ENCODE results near the gene ADGRL1. TPM values are rescaled to one million over a fixed set of nuclear protein-coding genes. Genes with fewer than 3 reads are reported as not detected.

Gene ADGRL1
- total and polyA plus RNA-seq, 8 donors = 6.0 to 24.5 (median 13.3) TPM

GRCh38 chr19:14135355-14135754, 70.6 kb downstream of the ADGRL1 start:
- peaks cover 20 to 50% (median 34%) of the 10 kb centered on the region in 4 donors for H3K4me1 ChIP-seq
- no peak for DNase-seq
- H3K9me3 ChIP-seq = no peaks in the 10 kb centered on the region
- H3K36me3 ChIP-seq = no peaks in the 10 kb centered on the region
- H3K4me3 ChIP-seq = peak overlapping the region in 2 of 4 donors; percentile 67 to 83
- TF ChIP-seq EP300 (IDR thresholded peaks at IDR 0.05) = no peak
- TF ChIP-seq POLR2AphosphoS5 (IDR thresholded peaks at IDR 0.05) = no peak
- no peak for TF ChIP-seq CTCF (IDR thresholded peaks at IDR 0.05)
- 19 to 28% (median 24%) methylated on average over 6 of the region's 6 CpGs for WGBS, 5 donors
- no peaks in the 10 kb centered on the region for H3K27me3 ChIP-seq
- no peak overlapping the region for H3K27ac ChIP-seq
- intact Hi-C loops (cut with DNase I; ENCODE audit: low total_unique reads) = no loop called here

- DNase-seq = no peak
- Histone ChIP-seq H3K4me1 (peaks cover 0 to 29% (median 2%) of the 10 kb centered on the region in 4 donors), H3K9me3 (no peaks in the 10 kb centered on the region), H3K27me3 (no peaks in the 10 kb centered on the region), H3K27ac (peak overlapping the region in 2 of 5 donors; percentile 43 to 59), H3K4me3 (no peak overlapping the region), H3K36me3 (no peaks in the 10 kb centered on the region)
- WGBS, 5 donors = 60 to 81% (median 70%) methylated on average over 4 of the region's 4 CpGs
- TF ChIP-seq POLR2AphosphoS5 (IDR thresholded peaks at IDR 0.05) = no peak
- TF ChIP-seq POLR2A (IDR thresholded peaks at IDR 0.05) = no peak
- no peak for TF ChIP-seq CTCF (IDR thresholded peaks at IDR 0.05)
- intact Hi-C loops (cut with DNase I; ENCODE audit: low total_unique reads) = no loop called here
These were observed 78.0 kb downstream of the ADGRL1 start for GRCh38 chr19:14127929-14128509.

- no peak for TF ChIP-seq POLR2AphosphoS5 (IDR thresholded peaks at IDR 0.05)
- no peak for TF ChIP-seq EP300 (IDR thresholded peaks at IDR 0.05)
- Histone ChIP-seq H3K27ac (peak overlapping the region in 2 of 5 donors; percentile 43 to 59), H3K9me3 (no peaks in the 10 kb centered on the region), H3K4me1 (peaks cover 0 to 29% (median 2%) of the 10 kb centered on the region in 4 donors), H3K4me3 (no peak overlapping the region), H3K27me3 (no peaks in the 10 kb centered on the region), H3K36me3 (no peaks in the 10 kb centered on the region)
- 88 to 92% (median 90%) methylated on average over 8 of the region's 8 CpGs for WGBS, 5 donors
- intact Hi-C loops (cut with DNase I; ENCODE audit: low total_unique reads) = no loop called here
- DNase-seq = peak in 1 of 2 donors; percentile 54
These were observed 78.8 kb downstream of the ADGRL1 start for GRCh38 chr19:14127176-14127575.

GRCh38 chr19:14122924-14123323, 83.0 kb downstream of the ADGRL1 start:
- no peak overlapping the region for H3K27ac ChIP-seq
- no peak overlapping the region for H3K4me3 ChIP-seq
- peaks cover 17 to 32% (median 20%) of the 10 kb centered on the region in 4 donors for H3K4me1 ChIP-seq
- H3K9me3 ChIP-seq = no peaks in the 10 kb centered on the region
- 90 to 98% (median 95%) methylated on average over 6 of the region's 6 CpGs for WGBS, 5 donors
- intact Hi-C loops (cut with DNase I; ENCODE audit: low total_unique reads) = no loop called here
- no peak for DNase-seq
- no peaks in the 10 kb centered on the region for H3K27me3 ChIP-seq
- H3K36me3 ChIP-seq = no peaks in the 10 kb centered on the region
- no peak for TF ChIP-seq POLR2A (IDR thresholded peaks at IDR 0.05)
- no peak for TF ChIP-seq CTCF (IDR thresholded peaks at IDR 0.05)
- TF ChIP-seq EP300 (IDR thresholded peaks at IDR 0.05) = no peak
- no peak for TF ChIP-seq POLR2AphosphoS5 (IDR thresholded peaks at IDR 0.05)

GRCh38 chr19:14120497-14120780, 85.5 kb downstream of the ADGRL1 start:
- Histone ChIP-seq H3K9me3 (no peaks in the 10 kb centered on the region), H3K36me3 (no peaks in the 10 kb centered on the region), H3K4me3 (no peak overlapping the region), H3K27me3 (no peaks in the 10 kb centered on the region), H3K4me1 (peaks cover 32 to 40% (median 37%) of the 10 kb centered on the region in 4 donors), H3K27ac (peak overlapping the region in 4 of 5 donors; percentile 97 to 99 (median 99))
- no peak for TF ChIP-seq EP300 (IDR thresholded peaks at IDR 0.05)
- TF ChIP-seq POLR2A (IDR thresholded peaks at IDR 0.05) = no peak
- WGBS, 5 donors = 89 to 97% (median 96%) methylated on average over 7 of the region's 7 CpGs
- no peak for DNase-seq
- intact Hi-C loops (cut with DNase I; ENCODE audit: low total_unique reads) = no loop called here

All from stomach (tissue), 9 donors.